Right lobe of liver (tissue), 6 donors: ENCODE data around the gene PCDH17. TPM values are rescaled to one million over a fixed set of nuclear protein-coding genes. Genes with fewer than 3 reads are reported as not detected.

Experiments used
- ATAC-seq, 4 donors: fragments of 200-7000 bp; cut with Tn5 transposase; one replicate each; pipeline ENCODE4 v1.9.1; 2020; ENCODE audit warnings: mild to moderate bottlenecking in 4 of 4, moderate library complexity in 4 of 4
- DNase-seq, 3 donors: peaks; one replicate each; pipeline ENCODE4 v3.0.0-alpha.2; 2020
- H3K27ac ChIP-seq, 3 donors: fragments of 200-600 bp; one replicate each; pipeline ENCODE4 v1.8.0; 2022
- H3K27me3 ChIP-seq, 2 donors: fragments of 200-600 bp; one replicate each; pipeline ENCODE4 v1.8.0; 2022
- H3K36me3 ChIP-seq, 4 donors: fragments of 200-600 bp; sonication (generic) in 1 of 4; one replicate each; pipeline versions ENCODE4 v1.5.1 to v1.8.0; 2017 to 2022; ENCODE audit warnings: control low read depth in 1 of 4
- H3K4me1 ChIP-seq, 4 donors: fragments of 200-600 bp; sonication (generic) in 1 of 4; one replicate each; pipeline versions ENCODE4 v1.5.1 to v1.8.0; 2017 to 2022; ENCODE audit warnings: control low read depth in 1 of 4
- H3K4me3 ChIP-seq, 3 donors: fragments of 200-600 bp; one replicate each; pipeline ENCODE4 v1.8.0; 2022
- H3K9me3 ChIP-seq, 4 donors: fragments of 200-600 bp; sonication (generic) in 1 of 4; one replicate each; pipeline versions ENCODE4 v1.5.1 to v1.8.0; 2017 to 2022; ENCODE audit warnings: control low read depth in 1 of 4
- CTCF ChIP-seq, 4 donors: fragments of 200-600 bp in 3 of 4; fragments of 450-650 bp in 1 of 4; IDR thresholded peaks; one replicate each; pipeline versions ENCODE4 v1.5.1 to v1.8.0; 2016 to 2022; ENCODE audit warnings: antibody characterized with exemption in 4 of 4, mild to moderate bottlenecking in 2 of 4
- POLR2A ChIP-seq: fragments of 450-650 bp; IDR thresholded peaks from one replicate; pipeline ENCODE4 v1.6.1; 2017; ENCODE audit warnings: antibody characterized with exemption, mild to moderate bottlenecking
- WGBS: methylation state at CpG from one replicate; pipeline ENCODE4 v1.1.6; 2018; ENCODE audit warnings: low coverage, low lambda C conversion rate; ENCODE audit not compliant: insufficient coverage; ENCODE audit errors: missing lambda C conversion rate; 5-methylcytosine and 5-hydroxymethylcytosine counted together
- intact Hi-C, 2 donors: fragments of 100-400 bp; cut with DNase I; formaldehyde crosslinking; loops; one replicate each; pipeline versions ENCODE4 v1.11.2 to v1.14.1; 2022
- total RNA-seq, 6 experiments: library from RNA; depleted of rRNA in 2 of 6; stranded (reverse); fragments of >200 nt in 2 of 6; fragmentation: NEBNext Ultra II Directional in 3 of 6; extraction: Animal tissue kit (Norgen Biotek cat#: 25700) in 3 of 6; gene quantifications; one replicate each; pipeline versions ENCODE4 v1.1.0 to v1.2.4, GENCODE V29; 2016 to 2023
- donor health status: DM: no; HTN: yes; CAD: no.
- donor health status: DM: no; HTN: no; CAD: no.
- donor health status: DM: no; HTN: no; CAD: no.
- donor health status: DM: no; HTN: yes; CAD: no.
- donor health status: DM: no; HTN: yes; CAD: no.

PCDH17 gene
- total RNA-seq, 6 experiments from 2014 or later: 0.64 to 6.1 (median 1.1) TPM

GRCh38 chr13:57726981-57727380 lies 95.4 kb downstream of the PCDH17 start:
- intact Hi-C loops: no loop called here
- 56% methylated on average over 1 of the region's 1 CpG for WGBS
- Histone ChIP-seq H3K9me3 (no peaks in the 10 kb centered on the region), H3K27ac (no peak overlapping the region), H3K4me1 (no peaks in the 10 kb centered on the region), H3K36me3 (no peaks in the 10 kb centered on the region), H3K4me3 (no peak overlapping the region), H3K27me3 (no peaks in the 10 kb centered on the region)
- no peak for TF ChIP-seq CTCF (IDR thresholded peaks at IDR 0.05)
- no peak for TF ChIP-seq POLR2A
- DNase-seq (no peak), ATAC-seq (no peak)

- intact Hi-C loops: no loop called here
- Histone ChIP-seq H3K4me1 (no peaks in the 10 kb centered on the region), H3K27me3 (no peaks in the 10 kb centered on the region), H3K27ac (no peak overlapping the region), H3K4me3 (no peak overlapping the region), H3K36me3 (no peaks in the 10 kb centered on the region), H3K9me3 (no peaks in the 10 kb centered on the region)
- TF ChIP-seq CTCF (IDR thresholded peaks at IDR 0.05) (no peak), POLR2A (no peak)
- WGBS: 29% methylated on average over 2 of the region's 2 CpGs
- ATAC-seq: no peak
- no peak for DNase-seq
These were observed 102.8 kb downstream of the PCDH17 start for GRCh38 chr13:57734306-57734705.

GRCh38 chr13:57739089-57739488 lies 107.5 kb downstream of the PCDH17 start:
- intact Hi-C loops: no loop called here
- no peak overlapping the region for H3K4me3 ChIP-seq
- WGBS: 67% methylated on average over 2 of the region's 2 CpGs
- no peaks in the 10 kb centered on the region for H3K9me3 ChIP-seq
- no peak overlapping the region for H3K27ac ChIP-seq
- no peaks in the 10 kb centered on the region for H3K4me1 ChIP-seq
- no peak for ATAC-seq
- no peaks in the 10 kb centered on the region for H3K27me3 ChIP-seq
- H3K36me3 ChIP-seq: no peaks in the 10 kb centered on the region
- no peak for DNase-seq
- no peak for TF ChIP-seq CTCF (IDR thresholded peaks at IDR 0.05)
- no peak for TF ChIP-seq POLR2A

GRCh38 chr13:57739543-57740190 lies 108.1 kb downstream of the PCDH17 start:
- intact Hi-C loops: no loop called here
- no peak for DNase-seq
- Histone ChIP-seq H3K36me3 (no peaks in the 10 kb centered on the region), H3K9me3 (no peaks in the 10 kb centered on the region), H3K4me1 (no peaks in the 10 kb centered on the region), H3K4me3 (no peak overlapping the region), H3K27ac (no peak overlapping the region), H3K27me3 (no peaks in the 10 kb centered on the region)
- TF ChIP-seq CTCF (IDR thresholded peaks at IDR 0.05) (no peak), POLR2A (no peak)
- ATAC-seq: no peak
- WGBS: 39% methylated on average over 4 of the region's 4 CpGs

- no peak for TF ChIP-seq POLR2A
- no peak for TF ChIP-seq CTCF (IDR thresholded peaks at IDR 0.05)
These were observed 109.2 kb downstream of the PCDH17 start for GRCh38 chr13:57740719-57741118.

More at GRCh38 chr13:57740719-57741118, 109.2 kb downstream of the PCDH17 start:
- H3K36me3 ChIP-seq: no peaks in the 10 kb centered on the region
- H3K27ac ChIP-seq: no peak overlapping the region
- DNase-seq (no peak), ATAC-seq (no peak)
- WGBS: 27% methylated on average over 2 of the region's 2 CpGs
- intact Hi-C loops: no loop called here
- no peaks in the 10 kb centered on the region for H3K9me3 ChIP-seq
- H3K27me3 ChIP-seq: no peaks in the 10 kb centered on the region
- no peak overlapping the region for H3K4me3 ChIP-seq
- no peaks in the 10 kb centered on the region for H3K4me1 ChIP-seq
